ENCODE measurements around the gene RASSF3. TPM values are rescaled to one million over a fixed set of nuclear protein-coding genes. Genes with fewer than 3 reads are reported as not detected.
A peak's percentile ranks its signal among the peaks of the same experiment; 100 is the strongest.

Gene RASSF3
- total RNA-seq, 2 experiments from 2014 or later, result 114 to 115 TPM

GRCh38 chr12:64667793-64668192 is 57.5 kb downstream of the RASSF3 start:
- H3K4me1 Mint-ChIP-seq, result peaks cover 85% of the 10 kb centered on the region
- CTCF ChIA-PET, result interaction anchor here (0.6 to 2.2 kb wide), 9 partner anchors 9 to 1666 kb away, joined by 3 to 8 read pairs (median 3); no protein-coding TSS in a partner anchor
- H3K9me3 Mint-ChIP-seq, result no peaks in the 10 kb centered on the region
- H3K4me3 Mint-ChIP-seq, result peak overlapping the region; percentile 85
- H3K27me3 Mint-ChIP-seq, result no peaks in the 10 kb centered on the region
- DNase-seq, result no peak
- POLR2A ChIA-PET, result no interaction called here
- H3K36me3 Mint-ChIP-seq (ENCODE audit: low read depth), result peaks cover 36% of the 10 kb centered on the region
- H3K27ac Mint-ChIP-seq, result peak overlapping the region; percentile 99

GRCh38 chr12:64669270-64669842 is 59.1 kb downstream of the RASSF3 start:
- peak overlapping the region; percentile 85 for H3K4me3 Mint-ChIP-seq
- ChIA-PET CTCF (interaction anchor here (0.6 to 1.6 kb wide), 13 partner anchors 9 to 324 kb away, joined by 3 to 9 read pairs (median 3); no protein-coding TSS in a partner anchor), POLR2A (interaction anchor here (1.3 kb wide), 2 partner anchors 11 to 44 kb away, joined by 4 to 8 read pairs; no protein-coding TSS in a partner anchor)

DNA sequence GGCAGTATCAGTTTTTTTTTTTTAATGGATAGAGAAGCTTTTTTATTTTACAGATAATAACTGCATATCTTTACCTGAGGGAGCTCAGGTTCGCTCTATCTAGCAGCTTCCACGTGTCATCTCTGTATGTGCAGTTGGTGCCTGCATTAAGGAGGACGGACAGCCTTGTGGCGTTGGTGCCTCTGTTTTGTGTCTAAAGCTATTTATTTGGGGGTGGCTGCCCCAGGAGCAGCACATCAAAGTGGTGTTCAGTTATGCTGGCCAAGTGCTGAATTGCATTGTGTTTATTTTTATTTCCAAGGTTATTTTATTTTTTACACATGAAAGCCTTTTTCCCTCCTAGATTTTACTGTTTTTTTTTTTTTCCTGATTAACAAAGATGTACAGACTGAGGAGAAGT is 59.7 kb downstream of the RASSF3 start:
- peak; percentile 37 for DNase-seq
- CTCF ChIA-PET, result interaction anchor here (0.6 to 1.3 kb wide), 11 partner anchors 8 to 325 kb away, joined by 3 to 9 read pairs (median 3); no protein-coding TSS in a partner anchor
- H3K27me3 Mint-ChIP-seq, result no peaks in the 10 kb centered on the region
- POLR2A ChIA-PET, result interaction anchor here (0.6 to 1.3 kb wide), 2 partner anchors 10 to 26 kb away, joined by 5 to 8 read pairs; no protein-coding TSS in a partner anchor
- H3K4me1 Mint-ChIP-seq, result peaks cover 93% of the 10 kb centered on the region
- peak overlapping the region; percentile 85 for H3K4me3 Mint-ChIP-seq
- H3K9me3 Mint-ChIP-seq, result no peaks in the 10 kb centered on the region
- peak overlapping the region; percentile 99 for H3K27ac Mint-ChIP-seq
- H3K36me3 Mint-ChIP-seq (ENCODE audit: low read depth), result peaks cover 53% of the 10 kb centered on the region

More at GRCh38 chr12:64669270-64669842, 59.1 kb downstream of the RASSF3 start:
- Mint-ChIP-seq H3K36me3 (ENCODE audit: low read depth) (peaks cover 50% of the 10 kb centered on the region), H3K9me3 (no peaks in the 10 kb centered on the region), H3K27ac (peak overlapping the region; percentile 99), H3K27me3 (no peaks in the 10 kb centered on the region), H3K4me1 (peaks cover 94% of the 10 kb centered on the region)
- DNase-seq, result peak; percentile 74

GRCh38 chr12:64670919-64671639 is 60.8 kb downstream of the RASSF3 start:
- Mint-ChIP-seq H3K9me3 (no peaks in the 10 kb centered on the region), H3K4me3 (peak overlapping the region; percentile 85), H3K4me1 (peaks cover 92% of the 10 kb centered on the region), H3K27ac (peak overlapping the region; percentile 99), H3K27me3 (no peaks in the 10 kb centered on the region), H3K36me3 (ENCODE audit: low read depth) (peaks cover 57% of the 10 kb centered on the region)
- ChIA-PET CTCF (interaction anchor here (0.8 to 2.2 kb wide), 4 partner anchors 9 to 62 kb away, joined by 3 to 9 read pairs (median 6); no protein-coding TSS in a partner anchor), POLR2A (no interaction called here)
- no peak for DNase-seq

- no peak for DNase-seq
- Mint-ChIP-seq H3K27me3 (no peaks in the 10 kb centered on the region), H3K9me3 (no peaks in the 10 kb centered on the region), H3K27ac (peak overlapping the region; percentile 99), H3K4me1 (peaks cover 91% of the 10 kb centered on the region), H3K36me3 (ENCODE audit: low read depth) (peaks cover 54% of the 10 kb centered on the region), H3K4me3 (peak overlapping the region; percentile 85)
- ChIA-PET CTCF (interaction anchor here (1.2 to 2.2 kb wide), 3 partner anchors 9 to 20 kb away, joined by 3 to 9 read pairs (median 8); no protein-coding TSS in a partner anchor), POLR2A (no interaction called here)
These were observed 61.4 kb downstream of the RASSF3 start for GRCh38 chr12:64671681-64672080.

DNA sequence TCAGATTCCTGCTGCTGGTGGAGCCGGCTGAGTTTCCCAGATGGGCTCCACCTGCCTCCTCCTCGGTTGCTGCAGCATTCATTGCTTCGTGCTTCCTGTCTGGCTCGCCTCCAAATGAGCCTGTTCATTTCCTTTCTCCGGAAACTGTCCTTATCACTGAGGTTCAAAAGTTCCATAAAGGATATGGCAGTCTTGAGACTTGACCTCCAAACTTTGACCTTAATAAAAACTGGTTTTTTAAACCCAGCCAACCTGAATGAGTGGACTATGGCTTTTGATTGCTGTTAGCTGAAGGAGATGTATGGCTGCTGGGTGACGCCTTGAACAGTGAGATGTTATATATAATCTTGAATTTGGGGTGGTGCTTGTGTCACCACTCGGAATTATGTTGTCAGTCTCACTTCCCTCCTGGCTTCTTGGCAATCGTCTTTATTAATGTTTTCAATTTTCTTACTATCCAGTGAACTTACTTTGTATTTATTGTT is 62.7 kb downstream of the RASSF3 start:
- no peaks in the 10 kb centered on the region for H3K9me3 Mint-ChIP-seq
- ChIA-PET POLR2A (no interaction called here), CTCF (interaction anchor here (2.1 to 2.2 kb wide), 2 partner anchors 9 to 11 kb away, joined by 8 to 9 read pairs; no protein-coding TSS in a partner anchor)
- H3K4me3 Mint-ChIP-seq, result peak overlapping the region; percentile 67
- no peaks in the 10 kb centered on the region for H3K27me3 Mint-ChIP-seq
- H3K4me1 Mint-ChIP-seq, result peaks cover 91% of the 10 kb centered on the region
- H3K36me3 Mint-ChIP-seq (ENCODE audit: low read depth), result peaks cover 54% of the 10 kb centered on the region
- DNase-seq, result peak; percentile 37
- H3K27ac Mint-ChIP-seq, result peak overlapping the region; percentile 90

- POLR2A ChIA-PET, result no interaction called here
- no peaks in the 10 kb centered on the region for H3K9me3 Mint-ChIP-seq
These were observed 63.3 kb downstream of the RASSF3 start for GRCh38 chr12:64673490-64674169.

GRCh38 chr12:64674367-64674922 is 64.2 kb downstream of the RASSF3 start:
- peak overlapping the region; percentile 67 for H3K4me3 Mint-ChIP-seq
- no peaks in the 10 kb centered on the region for H3K27me3 Mint-ChIP-seq
- peak overlapping the region; percentile 90 for H3K27ac Mint-ChIP-seq
- H3K4me1 Mint-ChIP-seq, result peaks cover 93% of the 10 kb centered on the region
- CTCF ChIA-PET, result interaction anchor here (0.9 to 1.5 kb wide), 4 partner anchors 9 to 63 kb away, joined by 3 to 4 read pairs (median 3); no protein-coding TSS in a partner anchor
- H3K9me3 Mint-ChIP-seq, result no peaks in the 10 kb centered on the region
- DNase-seq, result peak; percentile 79
- POLR2A ChIA-PET, result no interaction called here
- peaks cover 54% of the 10 kb centered on the region for H3K36me3 Mint-ChIP-seq (ENCODE audit: low read depth)

More at GRCh38 chr12:64673490-64674169, 63.3 kb downstream of the RASSF3 start:
- no peak for DNase-seq
- H3K27ac Mint-ChIP-seq, result peak overlapping the region; percentile 90
- CTCF ChIA-PET, result interaction anchor here (0.9 to 2.1 kb wide), 4 partner anchors 11 to 62 kb away, joined by 3 to 8 read pairs (median 3); no protein-coding TSS in a partner anchor
- H3K27me3 Mint-ChIP-seq, result no peaks in the 10 kb centered on the region
- peaks cover 55% of the 10 kb centered on the region for H3K36me3 Mint-ChIP-seq (ENCODE audit: low read depth)
- peak overlapping the region; percentile 67 for H3K4me3 Mint-ChIP-seq
- H3K4me1 Mint-ChIP-seq, result peaks cover 92% of the 10 kb centered on the region

GRCh38 chr12:64675795-64676194 is 65.5 kb downstream of the RASSF3 start:
- CTCF ChIA-PET, result interaction anchor here (1.7 kb wide), 1 partner anchor 15 kb away, joined by 5 read pairs; no protein-coding TSS in a partner anchor
- Mint-ChIP-seq H3K27me3 (no peaks in the 10 kb centered on the region), H3K4me3 (peak overlapping the region; percentile 41), H3K4me1 (peaks cover 93% of the 10 kb centered on the region), H3K27ac (peak overlapping the region; percentile 92), H3K9me3 (no peaks in the 10 kb centered on the region), H3K36me3 (ENCODE audit: low read depth) (peaks cover 59% of the 10 kb centered on the region)
- DNase-seq, result peak; percentile 37
- POLR2A ChIA-PET, result interaction anchor here (0.6 kb wide), 1 partner anchor 241 kb away, joined by 3 read pairs; no protein-coding TSS in a partner anchor

DNA sequence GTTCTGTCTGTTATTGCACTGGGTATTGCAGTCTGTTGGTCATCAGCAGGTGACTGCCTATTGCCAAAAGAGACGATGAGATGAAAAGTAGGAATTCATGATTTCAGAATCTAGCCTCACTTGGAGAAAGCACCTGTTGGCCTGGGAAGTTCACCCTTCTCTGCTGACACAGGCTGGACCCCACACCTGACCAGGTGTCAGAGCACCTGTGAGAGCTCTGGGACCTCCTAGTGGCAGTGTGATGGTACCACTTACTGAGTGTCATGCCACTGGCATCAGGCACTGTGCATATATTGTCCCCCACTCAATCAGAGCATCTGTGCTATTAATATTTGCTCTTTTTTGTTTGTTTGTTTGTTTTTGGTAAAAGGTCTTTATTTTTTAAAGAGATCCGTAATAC is 68.0 kb downstream of the RASSF3 start:
- H3K4me3 Mint-ChIP-seq, result no peak overlapping the region
- peaks cover 94% of the 10 kb centered on the region for H3K4me1 Mint-ChIP-seq
- H3K36me3 Mint-ChIP-seq (ENCODE audit: low read depth), result peaks cover 65% of the 10 kb centered on the region
- H3K9me3 Mint-ChIP-seq, result no peaks in the 10 kb centered on the region
- ChIA-PET CTCF (interaction anchor here (1.3 to 4.4 kb wide), 4 partner anchors 8 to 16 kb away, joined by 4 to 19 read pairs (median 7); no protein-coding TSS in a partner anchor), POLR2A (no interaction called here)
- no peaks in the 10 kb centered on the region for H3K27me3 Mint-ChIP-seq
- peak overlapping the region; percentile 92 for H3K27ac Mint-ChIP-seq
- DNase-seq, result no peak

- peak overlapping the region; percentile 92 for H3K27ac Mint-ChIP-seq
- H3K36me3 Mint-ChIP-seq (ENCODE audit: low read depth), result peaks cover 65% of the 10 kb centered on the region
- no peaks in the 10 kb centered on the region for H3K27me3 Mint-ChIP-seq
- H3K4me1 Mint-ChIP-seq, result peaks cover 94% of the 10 kb centered on the region
- no peaks in the 10 kb centered on the region for H3K9me3 Mint-ChIP-seq
- ChIA-PET CTCF (interaction anchor here (1.0 to 4.4 kb wide), 6 partner anchors 9 to 208 kb away, joined by 3 to 19 read pairs (median 5); no protein-coding TSS in a partner anchor), POLR2A (interaction anchor here (2.0 kb wide), 1 partner anchor 9 kb away, joined by 8 read pairs; no protein-coding TSS in a partner anchor)
- peak overlapping the region; percentile 65 for H3K4me3 Mint-ChIP-seq
- DNase-seq, result peak; percentile 37
These were observed 68.5 kb downstream of the RASSF3 start for GRCh38 chr12:64678835-64679234.
